HG03469 (cell line): ENCODE results near the gene GRIN2D.

Experiments used
- ATAC-seq: cut with Tn5 transposase; IDR thresholded peaks from one replicate; pipeline ENCODE4 v1.9.1; 2021; ENCODE audit warnings: mild to moderate bottlenecking, moderate library complexity, moderate number of reproducible peaks; ENCODE audit not compliant: unreplicated experiment

The GRIN2D gene

GRCh38 chr19:48441360-48442050, 48.0 kb downstream of the GRIN2D start:
- ATAC-seq = no peak

GRCh38 chr19:48442116-48443035, 48.9 kb downstream of the GRIN2D start:
- ATAC-seq = no peak

GRCh38 chr19:48443256-48443655, 49.8 kb downstream of the GRIN2D start:
- ATAC-seq = no peak
